ENCODE measurements around the gene SPINK2. TPM values are rescaled to one million over a fixed set of nuclear protein-coding genes. Genes with fewer than 3 reads are reported as not detected.

Gene SPINK2, protein sequence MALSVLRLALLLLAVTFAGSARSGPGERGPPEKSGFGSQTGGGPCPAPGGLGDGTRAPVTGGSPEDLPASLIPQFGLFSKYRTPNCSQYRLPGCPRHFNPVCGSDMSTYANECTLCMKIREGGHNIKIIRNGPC
- total RNA-seq = not detected in 2 replicates
- long read RNA-seq = 0 reads

DNA sequence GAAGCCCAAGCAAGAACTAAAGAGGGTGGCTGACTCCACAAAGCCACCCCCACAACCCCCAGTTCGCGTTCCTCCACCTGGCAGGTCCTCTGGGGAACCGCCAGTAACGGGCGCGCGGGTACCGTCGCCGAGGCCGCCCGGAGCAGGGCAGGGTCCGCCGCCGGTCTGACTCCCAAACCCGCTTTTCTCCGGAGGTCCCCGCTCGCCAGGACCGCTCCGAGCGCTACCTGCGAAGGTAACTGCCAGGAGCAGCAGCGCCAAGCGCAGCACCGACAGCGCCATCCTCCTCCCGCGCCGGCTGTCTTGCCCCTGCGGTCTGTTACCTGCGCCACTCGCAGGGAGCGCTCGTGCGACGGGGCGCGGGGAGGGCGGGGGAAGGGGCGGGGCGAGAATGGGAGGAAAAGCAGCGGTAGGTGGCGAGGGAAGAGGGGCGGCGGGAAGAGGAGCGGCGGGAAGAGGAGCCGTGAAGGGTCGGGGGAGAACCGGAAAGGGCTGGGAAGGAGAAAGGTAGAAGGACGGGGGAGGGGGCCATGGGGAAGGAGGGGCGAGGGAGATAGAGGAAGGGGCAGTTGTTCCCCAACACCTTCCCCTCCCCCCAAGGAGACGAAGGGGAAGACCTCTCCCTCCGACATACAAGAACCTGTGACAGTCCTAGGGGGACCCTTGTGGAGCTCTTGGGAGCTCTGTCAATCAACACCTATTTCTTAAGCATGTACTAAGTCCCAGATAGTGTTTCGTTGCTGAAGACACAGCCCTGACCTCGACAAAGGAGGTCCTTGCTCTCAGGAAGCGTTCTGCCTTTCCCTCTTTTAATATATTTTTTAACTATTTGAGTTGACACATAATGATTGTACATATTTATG lies at the start of gene SPINK2:
TSS of gene SPINK2 (minus strand) at position 321 of the 863 bp plus-strand sequence. CDS start at position 282, 39 bp downstream.
- Mint-ChIP-seq H3K27me3 (ENCODE audit: low read depth) (peaks cover 69% of the 10 kb centered on the region), H3K9me3 (no peaks in the 10 kb centered on the region), H3K4me3 (peak within 1 kb of the TSS; percentile 68), H3K36me3 (ENCODE audit: low read depth) (no peaks in the 10 kb centered on the region), H3K27ac (ENCODE audit: unreplicated experiment) (no peak within 1 kb of the TSS), H3K4me1 (peaks cover 5% of the 10 kb centered on the region)
- TF ChIP-seq, protein P1, sequence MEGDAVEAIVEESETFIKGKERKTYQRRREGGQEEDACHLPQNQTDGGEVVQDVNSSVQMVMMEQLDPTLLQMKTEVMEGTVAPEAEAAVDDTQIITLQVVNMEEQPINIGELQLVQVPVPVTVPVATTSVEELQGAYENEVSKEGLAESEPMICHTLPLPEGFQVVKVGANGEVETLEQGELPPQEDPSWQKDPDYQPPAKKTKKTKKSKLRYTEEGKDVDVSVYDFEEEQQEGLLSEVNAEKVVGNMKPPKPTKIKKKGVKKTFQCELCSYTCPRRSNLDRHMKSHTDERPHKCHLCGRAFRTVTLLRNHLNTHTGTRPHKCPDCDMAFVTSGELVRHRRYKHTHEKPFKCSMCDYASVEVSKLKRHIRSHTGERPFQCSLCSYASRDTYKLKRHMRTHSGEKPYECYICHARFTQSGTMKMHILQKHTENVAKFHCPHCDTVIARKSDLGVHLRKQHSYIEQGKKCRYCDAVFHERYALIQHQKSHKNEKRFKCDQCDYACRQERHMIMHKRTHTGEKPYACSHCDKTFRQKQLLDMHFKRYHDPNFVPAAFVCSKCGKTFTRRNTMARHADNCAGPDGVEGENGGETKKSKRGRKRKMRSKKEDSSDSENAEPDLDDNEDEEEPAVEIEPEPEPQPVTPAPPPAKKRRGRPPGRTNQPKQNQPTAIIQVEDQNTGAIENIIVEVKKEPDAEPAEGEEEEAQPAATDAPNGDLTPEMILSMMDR (conservative IDR thresholded peaks at IDR 0.05) = peak; percentile 52
- peak; percentile 16 for DNase-seq (ENCODE audit: low read depth, low spot score)

DNA sequence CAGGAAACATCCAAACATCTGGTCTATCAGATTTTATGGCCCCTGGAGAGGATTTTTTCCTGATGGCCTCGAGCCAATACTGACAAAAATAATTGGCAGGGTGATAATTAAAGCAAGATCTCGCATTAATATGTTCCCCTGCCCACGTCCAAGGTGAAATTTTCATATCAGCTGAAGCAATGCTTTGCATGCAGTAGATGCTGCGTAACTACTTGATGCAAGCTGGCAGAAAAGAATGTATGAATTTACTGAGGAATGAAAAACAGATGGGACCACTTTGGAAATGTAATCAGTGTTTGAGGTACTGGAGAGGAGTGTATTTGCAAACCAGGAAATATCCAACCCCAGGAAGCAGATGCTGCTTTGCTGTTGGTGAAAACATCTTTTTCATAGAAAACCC lies 49.4 kb upstream of the SPINK2 start:
- Mint-ChIP-seq H3K36me3 (ENCODE audit: low read depth) (no peaks in the 10 kb centered on the region), H3K27ac (ENCODE audit: unreplicated experiment) (no peak overlapping the region), H3K9me3 (no peaks in the 10 kb centered on the region), H3K4me3 (peak overlapping the region; percentile 2), H3K4me1 (peaks cover 10% of the 10 kb centered on the region), H3K27me3 (ENCODE audit: low read depth) (no peaks in the 10 kb centered on the region)
- TF ChIP-seq, protein P1 (conservative IDR thresholded peaks at IDR 0.05) = no peak
- no peak for DNase-seq (ENCODE audit: low read depth, low spot score)

DNA sequence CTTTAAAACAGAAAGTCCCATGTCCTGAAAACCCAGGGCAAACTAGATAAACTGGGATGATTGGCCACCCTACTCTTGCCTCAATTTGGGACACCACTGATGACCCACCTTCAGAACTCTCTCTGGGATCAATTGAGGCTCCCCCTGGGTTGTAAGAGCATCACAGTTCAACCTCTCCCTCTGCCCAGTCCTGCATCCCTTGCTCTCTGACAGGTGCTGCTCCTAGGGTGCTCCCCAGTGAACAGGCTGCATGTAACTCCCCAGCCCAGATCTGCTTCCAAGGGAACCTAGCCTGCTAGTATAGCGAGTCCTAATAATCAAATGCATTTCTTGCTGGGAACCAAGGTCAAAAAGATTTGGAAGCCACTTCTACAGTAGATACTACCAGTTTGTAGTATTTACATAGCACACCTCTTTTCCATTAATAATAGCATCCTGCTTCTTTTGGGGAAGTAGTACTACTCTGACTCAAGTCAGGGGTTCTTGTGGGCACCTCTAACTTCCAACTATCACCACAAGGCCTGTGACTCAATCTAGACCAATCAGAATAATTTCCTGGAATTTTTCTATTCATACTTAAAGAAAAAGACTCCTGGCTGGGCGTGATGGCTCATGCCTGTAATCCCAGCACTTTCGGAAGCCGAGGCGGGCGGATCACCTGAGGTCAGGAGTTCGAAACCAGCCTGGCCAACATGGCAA lies 42.1 kb upstream of the SPINK2 start:
- Mint-ChIP-seq H3K4me1 (no peaks in the 10 kb centered on the region), H3K9me3 (no peaks in the 10 kb centered on the region), H3K27ac (ENCODE audit: unreplicated experiment) (no peak overlapping the region), H3K36me3 (ENCODE audit: low read depth) (no peaks in the 10 kb centered on the region), H3K27me3 (ENCODE audit: low read depth) (no peaks in the 10 kb centered on the region), H3K4me3 (no peak overlapping the region)
- TF ChIP-seq, protein P1 (conservative IDR thresholded peaks at IDR 0.05) = no peak
- DNase-seq (ENCODE audit: low read depth, low spot score) = no peak

DNA sequence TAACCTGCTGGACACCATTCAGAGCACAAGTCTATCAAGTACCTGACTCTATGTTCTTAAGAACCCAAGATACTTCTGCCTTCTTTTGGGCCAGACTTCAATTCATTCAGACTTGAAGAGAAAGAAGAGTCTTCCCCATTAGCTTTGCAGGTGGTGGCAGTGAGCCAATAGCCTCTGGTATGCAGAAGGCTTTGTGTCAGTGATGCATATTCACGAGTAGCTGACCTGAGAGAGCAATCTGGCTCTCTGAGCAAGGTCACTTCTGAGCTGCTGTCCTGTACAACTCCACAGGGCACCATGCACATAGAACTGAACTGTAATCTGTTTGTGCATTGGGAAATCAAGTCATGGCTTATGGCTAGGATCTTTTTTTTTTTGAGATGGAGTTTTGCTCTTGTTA lies 39.9 kb upstream of the SPINK2 start:
- no peak for DNase-seq (ENCODE audit: low read depth, low spot score)
- no peak overlapping the region for H3K27ac Mint-ChIP-seq (ENCODE audit: unreplicated experiment)
- H3K4me1 Mint-ChIP-seq = no peaks in the 10 kb centered on the region
- H3K36me3 Mint-ChIP-seq (ENCODE audit: low read depth) = no peaks in the 10 kb centered on the region
- TF ChIP-seq, protein P1 (conservative IDR thresholded peaks at IDR 0.05) = no peak
- H3K9me3 Mint-ChIP-seq = no peaks in the 10 kb centered on the region
- peaks cover 6% of the 10 kb centered on the region for H3K27me3 Mint-ChIP-seq (ENCODE audit: low read depth)
- H3K4me3 Mint-ChIP-seq = no peak overlapping the region

DNA sequence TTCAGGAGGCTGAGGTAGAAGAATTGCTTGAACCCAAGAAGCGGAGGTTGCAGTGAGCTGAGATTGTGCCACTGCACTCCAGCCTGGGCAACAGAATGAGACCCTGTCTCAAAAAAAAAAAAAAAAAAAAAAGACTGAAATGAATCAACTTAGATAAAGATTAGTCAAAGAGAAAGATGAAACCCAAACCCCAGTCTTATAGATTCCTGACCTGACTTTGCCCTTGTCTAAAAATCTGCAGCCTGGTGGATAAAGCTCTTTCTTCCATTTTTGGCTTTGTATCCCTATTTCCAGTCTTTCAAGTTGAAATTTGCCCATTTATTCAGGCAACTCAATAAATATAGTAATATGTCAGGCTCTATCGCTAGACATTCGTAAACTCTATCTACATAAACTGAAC lies 39.3 kb upstream of the SPINK2 start:
- DNase-seq (ENCODE audit: low read depth, low spot score) = no peak
- Mint-ChIP-seq H3K9me3 (no peaks in the 10 kb centered on the region), H3K4me1 (no peaks in the 10 kb centered on the region), H3K4me3 (no peak overlapping the region), H3K27ac (ENCODE audit: unreplicated experiment) (no peak overlapping the region), H3K27me3 (ENCODE audit: low read depth) (peaks cover 8% of the 10 kb centered on the region), H3K36me3 (ENCODE audit: low read depth) (no peaks in the 10 kb centered on the region)
- TF ChIP-seq, protein P1 (conservative IDR thresholded peaks at IDR 0.05) = no peak

All from neural crest cell (in vitro differentiated cells).